GM23338 (cell line): ENCODE data around the gene GATAD2B. TPM values are rescaled to one million over a fixed set of nuclear protein-coding genes. Genes with fewer than 3 reads are reported as not detected.

Experiments
- ATAC-seq: fragments of 200-7000 bp; cut with Tn5 transposase; 3 replicates; pipeline ENCODE4 v1.9.1; 2020
- DNase-seq: peaks from one replicate; pipeline ENCODE4 v3.0.0-alpha.2; 2015; ENCODE audit warnings: low spot score
- H2AFZ ChIP-seq: fragments of 200-600 bp; sonication (generic); 2 replicates; pipeline ENCODE4 v1.8.0; 2016; ENCODE audit warnings: antibody characterized with exemption, mild to moderate bottlenecking, moderate library complexity
- H3F3A ChIP-seq: fragments of 200-600 bp; sonication (generic); replicated peaks from 2 replicates; pipeline ENCODE4 v1.8.0; 2017; ENCODE audit warnings: antibody characterized with exemption, mixed run types, low read depth
- H3K27ac ChIP-seq: fragments of 200-600 bp; sonication (generic); 2 replicates; pipeline ENCODE4 v1.6.1; 2016; ENCODE audit warnings: low read depth
- H3K27me3 ChIP-seq: fragments of 200-600 bp; sonication (generic); 2 replicates; pipeline ENCODE4 v1.8.0; 2016; ENCODE audit warnings: mild to moderate bottlenecking, mixed run types, moderate library complexity; ENCODE audit not compliant: insufficient read depth
- H3K36me3 ChIP-seq: fragments of 200-600 bp; sonication (generic); 2 replicates; pipeline ENCODE4 v1.8.0; 2016; ENCODE audit warnings: mild to moderate bottlenecking; ENCODE audit not compliant: insufficient read depth
- H3K4me1 ChIP-seq: fragments of 200-600 bp; sonication (generic); 2 replicates; pipeline ENCODE4 v1.8.0; 2016; ENCODE audit warnings: mild to moderate bottlenecking, moderate library complexity; ENCODE audit not compliant: insufficient read depth
- H3K4me2 ChIP-seq: fragments of 200-600 bp; sonication (generic); 2 replicates; pipeline ENCODE4 v1.7.1; 2017; ENCODE audit warnings: mixed run types
- H3K4me3 ChIP-seq: fragments of 200-600 bp; sonication (generic); 2 replicates; pipeline ENCODE4 v1.6.1; 2016; ENCODE audit warnings: mixed run types
- H3K79me2 ChIP-seq: fragments of 200-600 bp; sonication (generic); replicated peaks from 2 replicates; pipeline ENCODE4 v1.8.0; 2017; ENCODE audit warnings: mild to moderate bottlenecking; ENCODE audit not compliant: insufficient read depth
- H3K9me2 ChIP-seq: fragments of 200-600 bp; sonication (generic); 2 replicates; pipeline ENCODE4 v1.8.0; 2017; ENCODE audit not compliant: insufficient read depth
- H4K20me1 ChIP-seq: fragments of 200-600 bp; sonication (generic); replicated peaks from 2 replicates; pipeline ENCODE4 v1.8.0; 2017; ENCODE audit warnings: mild to moderate bottlenecking; ENCODE audit not compliant: insufficient read depth
- H3K27ac Mint-ChIP-seq: 2 replicates; pipeline ENCODE4 v1.8.0; 2020; ENCODE audit warnings: inconsistent platforms, mild to moderate bottlenecking, moderate library complexity, mixed read lengths
- H3K27me3 Mint-ChIP-seq: 3 replicates; pipeline ENCODE4 v1.8.0; 2022; ENCODE audit warnings: low read depth, mild to moderate bottlenecking, moderate library complexity, mixed read lengths, inconsistent platforms; ENCODE audit not compliant: insufficient read depth, poor library complexity
- H3K36me3 Mint-ChIP-seq: 3 replicates; pipeline ENCODE4 v1.8.0; 2021; ENCODE audit warnings: low read depth, mild to moderate bottlenecking, inconsistent platforms, moderate library complexity, mixed read lengths
- H3K4me1 Mint-ChIP-seq: 3 replicates; pipeline ENCODE4 v1.8.0; 2020; ENCODE audit warnings: mild to moderate bottlenecking, inconsistent platforms, mixed read lengths
- H3K4me3 Mint-ChIP-seq: 3 replicates; pipeline ENCODE4 v1.8.0; 2021; ENCODE audit warnings: moderate library complexity, mild to moderate bottlenecking, inconsistent platforms, mixed read lengths
- H3K9me3 Mint-ChIP-seq: 3 replicates; pipeline ENCODE4 v1.8.0; 2020; ENCODE audit warnings: moderate library complexity, mild to moderate bottlenecking, inconsistent platforms, mixed read lengths
- CREB1 ChIP-seq: fragments of 250-450 bp; sonication (Bioruptor Pico); IDR thresholded peaks from 2 replicates; pipeline ENCODE4 v1.5.0; 2020; ENCODE audit warnings: low read depth, mild to moderate bottlenecking, moderate library complexity
- ETS1 ChIP-seq: IDR thresholded peaks from 2 replicates; pipeline ENCODE4 v1.6.1; 2016; ENCODE audit warnings: antibody characterized with exemption
- EZH2 ChIP-seq: fragments of 200-600 bp; sonication (generic); IDR thresholded peaks from one replicate; pipeline ENCODE4 v1.8.0; 2017; ENCODE audit warnings: antibody characterized with exemption, mild to moderate bottlenecking, low read depth; ENCODE audit not compliant: unreplicated experiment
- EZH2phosphoT487 ChIP-seq: fragments of 200-600 bp; sonication (generic); IDR thresholded peaks from one replicate; pipeline ENCODE4 v1.8.1; 2018; ENCODE audit warnings: antibody characterized with exemption; ENCODE audit not compliant: unreplicated experiment
- JUNB ChIP-seq: IDR thresholded peaks from one replicate; pipeline ENCODE4 v1.6.1; 2016; ENCODE audit warnings: antibody characterized with exemption; ENCODE audit not compliant: unreplicated experiment
- NANOG ChIP-seq: IDR thresholded peaks from 2 replicates; pipeline ENCODE4 v1.6.1; 2016; ENCODE audit warnings: antibody characterized with exemption, borderline replicate concordance
- POLR2AphosphoS5 ChIP-seq: IDR thresholded peaks from 2 replicates; pipeline ENCODE4 v1.6.1; 2016; ENCODE audit warnings: antibody characterized with exemption, low read depth
- STAT1 ChIP-seq: IDR thresholded peaks from one replicate; pipeline ENCODE4 v1.6.1; 2016; ENCODE audit warnings: antibody characterized with exemption; ENCODE audit not compliant: unreplicated experiment
- ZNF114 ChIP-seq: fragments of 250-450 bp; sonication (Bioruptor Pico); IDR thresholded peaks from 2 replicates; pipeline ENCODE4 v1.5.0; 2020; ENCODE audit warnings: mild to moderate bottlenecking, moderate library complexity
- ZNF331 ChIP-seq: fragments of 250-450 bp; sonication (Bioruptor Pico); IDR thresholded peaks from 2 replicates; pipeline ENCODE4 v1.5.0; 2020; ENCODE audit warnings: low read depth, mild to moderate bottlenecking, moderate library complexity
- polyA plus RNA-seq: library from polyadenylated mRNA; unstranded; fragments of >200 nt; fragmentation: Nextera tagmentation; extraction: Ambion mirVana; gene quantifications from 2 replicates; pipeline ENCODE4 v1.2.1, GENCODE V29; 2016
- total RNA-seq: library from RNA; depleted of rRNA; stranded (reverse); fragments of >200 nt; shearing (Covaris generic); gene quantifications from 2 replicates; pipeline ENCODE4 v1.2.3, GENCODE V29; 2014
- TF ChIP-seq, protein P1 (sequence below), 2 experiments: fragments of 200-600 bp in 1 of 2; sonication (generic) in 1 of 2; conservative IDR thresholded peaks; 2 replicates each; pipeline versions ENCODE4 v1.5.1 to v1.6.1; 2016 to 2017; ENCODE audit warnings: antibody characterized with exemption in 2 of 2, low read depth in 2 of 2, mild to moderate bottlenecking in 2 of 2, moderate library complexity in 1 of 2
- TF ChIP-seq, protein P2 (sequence below): IDR thresholded peaks from one replicate; pipeline ENCODE4 v1.6.1; 2018; ENCODE audit warnings: antibody characterized with exemption; ENCODE audit not compliant: unreplicated experiment
- TF ChIP-seq, protein P3 (sequence below): fragments of 250-450 bp; sonication (Bioruptor Pico); IDR thresholded peaks from 2 replicates; pipeline ENCODE4 v1.5.0; 2020; ENCODE audit warnings: mild to moderate bottlenecking, moderate library complexity

GATAD2B gene
- total and polyA plus RNA-seq, 2 experiments from 2014 or later = 5.2 to 17.8 TPM

GRCh38 chr1:153881751-153882150, 41.0 kb downstream of the GATAD2B start:
- ATAC-seq (no peak; the same call in 2 of the 3 replicates), DNase-seq (no peak)
- peaks cover 64% of the 10 kb centered on the region for H4K20me1 ChIP-seq
- H3K4me3 ChIP-seq = no peak overlapping the region
- 0 out of 2 replicates have a peak overlapping the region, but pooled peaks have one; percentile 18 for H3K4me2 ChIP-seq
- Mint-ChIP-seq H3K27me3 (peaks cover 2% of the 10 kb centered on the region), H3K4me1 (no peaks in the 10 kb centered on the region; the same call in 2 of the 3 replicates), H3K9me3 (no peaks in the 10 kb centered on the region), H3K36me3 (no peaks in the 10 kb centered on the region; the same call in 2 of the 3 replicates), H3K27ac (no peak overlapping the region), H3K4me3 (no peak overlapping the region)
- peaks cover 100% of the 10 kb centered on the region for H3K79me2 ChIP-seq
- no peaks in the 10 kb centered on the region for H3K9me2 ChIP-seq
- no peak overlapping the region for H2AFZ ChIP-seq
- H3K27ac ChIP-seq = peak overlapping the region; percentile 53; the same call in 1 of the 2 replicates
- no peaks in the 10 kb centered on the region for H3K27me3 ChIP-seq
- H3F3A ChIP-seq = no peaks in the 10 kb centered on the region
- TF ChIP-seq, protein P1, sequence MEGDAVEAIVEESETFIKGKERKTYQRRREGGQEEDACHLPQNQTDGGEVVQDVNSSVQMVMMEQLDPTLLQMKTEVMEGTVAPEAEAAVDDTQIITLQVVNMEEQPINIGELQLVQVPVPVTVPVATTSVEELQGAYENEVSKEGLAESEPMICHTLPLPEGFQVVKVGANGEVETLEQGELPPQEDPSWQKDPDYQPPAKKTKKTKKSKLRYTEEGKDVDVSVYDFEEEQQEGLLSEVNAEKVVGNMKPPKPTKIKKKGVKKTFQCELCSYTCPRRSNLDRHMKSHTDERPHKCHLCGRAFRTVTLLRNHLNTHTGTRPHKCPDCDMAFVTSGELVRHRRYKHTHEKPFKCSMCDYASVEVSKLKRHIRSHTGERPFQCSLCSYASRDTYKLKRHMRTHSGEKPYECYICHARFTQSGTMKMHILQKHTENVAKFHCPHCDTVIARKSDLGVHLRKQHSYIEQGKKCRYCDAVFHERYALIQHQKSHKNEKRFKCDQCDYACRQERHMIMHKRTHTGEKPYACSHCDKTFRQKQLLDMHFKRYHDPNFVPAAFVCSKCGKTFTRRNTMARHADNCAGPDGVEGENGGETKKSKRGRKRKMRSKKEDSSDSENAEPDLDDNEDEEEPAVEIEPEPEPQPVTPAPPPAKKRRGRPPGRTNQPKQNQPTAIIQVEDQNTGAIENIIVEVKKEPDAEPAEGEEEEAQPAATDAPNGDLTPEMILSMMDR (conservative IDR thresholded peaks at IDR 0.05; ENCODE audit: low read depth in 2 of 2) = no peak
- TF ChIP-seq ETS1 (no peak), POLR2AphosphoS5 (no peak), ZNF114 (CRISPR knock-in tag) (no peak), EZH2phosphoT487 (no peak), JUNB (no peak), NANOG (no peak), EZH2 (no peak), CREB1 (no peak), ZNF331 (CRISPR knock-in tag) (no peak), STAT1 (no peak)
- TF ChIP-seq, protein P2, sequence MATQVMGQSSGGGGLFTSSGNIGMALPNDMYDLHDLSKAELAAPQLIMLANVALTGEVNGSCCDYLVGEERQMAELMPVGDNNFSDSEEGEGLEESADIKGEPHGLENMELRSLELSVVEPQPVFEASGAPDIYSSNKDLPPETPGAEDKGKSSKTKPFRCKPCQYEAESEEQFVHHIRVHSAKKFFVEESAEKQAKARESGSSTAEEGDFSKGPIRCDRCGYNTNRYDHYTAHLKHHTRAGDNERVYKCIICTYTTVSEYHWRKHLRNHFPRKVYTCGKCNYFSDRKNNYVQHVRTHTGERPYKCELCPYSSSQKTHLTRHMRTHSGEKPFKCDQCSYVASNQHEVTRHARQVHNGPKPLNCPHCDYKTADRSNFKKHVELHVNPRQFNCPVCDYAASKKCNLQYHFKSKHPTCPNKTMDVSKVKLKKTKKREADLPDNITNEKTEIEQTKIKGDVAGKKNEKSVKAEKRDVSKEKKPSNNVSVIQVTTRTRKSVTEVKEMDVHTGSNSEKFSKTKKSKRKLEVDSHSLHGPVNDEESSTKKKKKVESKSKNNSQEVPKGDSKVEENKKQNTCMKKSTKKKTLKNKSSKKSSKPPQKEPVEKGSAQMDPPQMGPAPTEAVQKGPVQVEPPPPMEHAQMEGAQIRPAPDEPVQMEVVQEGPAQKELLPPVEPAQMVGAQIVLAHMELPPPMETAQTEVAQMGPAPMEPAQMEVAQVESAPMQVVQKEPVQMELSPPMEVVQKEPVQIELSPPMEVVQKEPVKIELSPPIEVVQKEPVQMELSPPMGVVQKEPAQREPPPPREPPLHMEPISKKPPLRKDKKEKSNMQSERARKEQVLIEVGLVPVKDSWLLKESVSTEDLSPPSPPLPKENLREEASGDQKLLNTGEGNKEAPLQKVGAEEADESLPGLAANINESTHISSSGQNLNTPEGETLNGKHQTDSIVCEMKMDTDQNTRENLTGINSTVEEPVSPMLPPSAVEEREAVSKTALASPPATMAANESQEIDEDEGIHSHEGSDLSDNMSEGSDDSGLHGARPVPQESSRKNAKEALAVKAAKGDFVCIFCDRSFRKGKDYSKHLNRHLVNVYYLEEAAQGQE = no peak
- TF ChIP-seq, protein P3, sequence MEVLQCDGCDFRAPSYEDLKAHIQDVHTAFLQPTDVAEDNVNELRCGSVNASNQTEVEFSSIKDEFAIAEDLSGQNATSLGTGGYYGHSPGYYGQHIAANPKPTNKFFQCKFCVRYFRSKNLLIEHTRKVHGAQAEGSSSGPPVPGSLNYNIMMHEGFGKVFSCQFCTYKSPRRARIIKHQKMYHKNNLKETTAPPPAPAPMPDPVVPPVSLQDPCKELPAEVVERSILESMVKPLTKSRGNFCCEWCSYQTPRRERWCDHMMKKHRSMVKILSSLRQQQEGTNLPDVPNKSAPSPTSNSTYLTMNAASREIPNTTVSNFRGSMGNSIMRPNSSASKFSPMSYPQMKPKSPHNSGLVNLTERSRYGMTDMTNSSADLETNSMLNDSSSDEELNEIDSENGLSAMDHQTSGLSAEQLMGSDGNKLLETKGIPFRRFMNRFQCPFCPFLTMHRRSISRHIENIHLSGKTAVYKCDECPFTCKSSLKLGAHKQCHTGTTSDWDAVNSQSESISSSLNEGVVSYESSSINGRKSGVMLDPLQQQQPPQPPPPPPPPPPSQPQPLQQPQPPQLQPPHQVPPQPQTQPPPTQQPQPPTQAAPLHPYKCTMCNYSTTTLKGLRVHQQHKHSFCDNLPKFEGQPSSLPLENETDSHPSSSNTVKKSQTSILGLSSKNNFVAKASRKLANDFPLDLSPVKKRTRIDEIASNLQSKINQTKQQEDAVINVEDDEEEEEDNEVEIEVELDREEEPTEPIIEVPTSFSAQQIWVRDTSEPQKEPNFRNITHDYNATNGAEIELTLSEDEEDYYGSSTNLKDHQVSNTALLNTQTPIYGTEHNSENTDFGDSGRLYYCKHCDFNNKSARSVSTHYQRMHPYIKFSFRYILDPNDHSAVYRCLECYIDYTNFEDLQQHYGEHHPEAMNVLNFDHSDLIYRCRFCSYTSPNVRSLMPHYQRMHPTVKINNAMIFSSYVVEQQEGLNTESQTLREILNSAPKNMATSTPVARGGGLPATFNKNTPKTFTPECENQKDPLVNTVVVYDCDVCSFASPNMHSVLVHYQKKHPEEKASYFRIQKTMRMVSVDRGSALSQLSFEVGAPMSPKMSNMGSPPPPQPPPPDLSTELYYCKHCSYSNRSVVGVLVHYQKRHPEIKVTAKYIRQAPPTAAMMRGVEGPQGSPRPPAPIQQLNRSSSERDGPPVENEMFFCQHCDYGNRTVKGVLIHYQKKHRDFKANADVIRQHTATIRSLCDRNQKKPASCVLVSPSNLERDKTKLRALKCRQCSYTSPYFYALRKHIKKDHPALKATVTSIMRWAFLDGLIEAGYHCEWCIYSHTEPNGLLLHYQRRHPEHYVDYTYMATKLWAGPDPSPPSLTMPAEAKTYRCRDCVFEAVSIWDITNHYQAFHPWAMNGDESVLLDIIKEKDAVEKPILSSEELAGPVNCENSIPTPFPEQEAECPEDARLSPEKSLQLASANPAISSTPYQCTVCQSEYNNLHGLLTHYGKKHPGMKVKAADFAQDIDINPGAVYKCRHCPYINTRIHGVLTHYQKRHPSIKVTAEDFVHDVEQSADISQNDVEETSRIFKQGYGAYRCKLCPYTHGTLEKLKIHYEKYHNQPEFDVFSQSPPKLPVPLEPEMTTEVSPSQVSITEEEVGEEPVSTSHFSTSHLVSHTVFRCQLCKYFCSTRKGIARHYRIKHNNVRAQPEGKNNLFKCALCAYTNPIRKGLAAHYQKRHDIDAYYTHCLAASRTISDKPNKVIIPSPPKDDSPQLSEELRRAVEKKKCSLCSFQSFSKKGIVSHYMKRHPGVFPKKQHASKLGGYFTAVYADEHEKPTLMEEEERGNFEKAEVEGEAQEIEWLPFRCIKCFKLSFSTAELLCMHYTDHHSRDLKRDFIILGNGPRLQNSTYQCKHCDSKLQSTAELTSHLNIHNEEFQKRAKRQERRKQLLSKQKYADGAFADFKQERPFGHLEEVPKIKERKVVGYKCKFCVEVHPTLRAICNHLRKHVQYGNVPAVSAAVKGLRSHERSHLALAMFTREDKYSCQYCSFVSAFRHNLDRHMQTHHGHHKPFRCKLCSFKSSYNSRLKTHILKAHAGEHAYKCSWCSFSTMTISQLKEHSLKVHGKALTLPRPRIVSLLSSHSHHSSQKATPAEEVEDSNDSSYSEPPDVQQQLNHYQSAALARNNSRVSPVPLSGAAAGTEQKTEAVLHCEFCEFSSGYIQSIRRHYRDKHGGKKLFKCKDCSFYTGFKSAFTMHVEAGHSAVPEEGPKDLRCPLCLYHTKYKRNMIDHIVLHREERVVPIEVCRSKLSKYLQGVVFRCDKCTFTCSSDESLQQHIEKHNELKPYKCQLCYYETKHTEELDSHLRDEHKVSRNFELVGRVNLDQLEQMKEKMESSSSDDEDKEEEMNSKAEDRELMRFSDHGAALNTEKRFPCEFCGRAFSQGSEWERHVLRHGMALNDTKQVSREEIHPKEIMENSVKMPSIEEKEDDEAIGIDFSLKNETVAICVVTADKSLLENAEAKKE = no peak
- no peaks in the 10 kb centered on the region; the same call in 1 of the 2 replicates for H3K36me3 ChIP-seq
- peaks cover 27% of the 10 kb centered on the region for H3K4me1 ChIP-seq
